Upper lobe of right lung (tissue), 1 donor: Measurements from ENCODE around the gene KIZ. TPM values are rescaled to one million over a fixed set of nuclear protein-coding genes. Genes with fewer than 3 reads are reported as not detected.
A peak's percentile ranks its signal among the peaks of the same experiment; 100 is the strongest.

ENCODE experiments used
- ATAC-seq: fragments of 200-7000 bp; cut with Tn5 transposase; one replicate; pipeline ENCODE4 v1.9.1; 2020; ENCODE audit warnings: mild to moderate bottlenecking, moderate library complexity
- DNase-seq: peaks from one replicate; pipeline ENCODE4 v3.0.0-alpha.2; 2020
- H3K27ac ChIP-seq: fragments of 200-600 bp; one replicate; pipeline ENCODE4 v1.8.0; 2022
- H3K27me3 ChIP-seq: fragments of 200-600 bp; one replicate; pipeline ENCODE4 v1.8.0; 2022; ENCODE audit warnings: mild to moderate bottlenecking
- H3K36me3 ChIP-seq: fragments of 200-600 bp; one replicate; pipeline ENCODE4 v1.8.0; 2022
- H3K4me1 ChIP-seq: fragments of 200-600 bp; one replicate; pipeline ENCODE4 v1.8.0; 2022
- H3K4me3 ChIP-seq: fragments of 200-600 bp; one replicate; pipeline ENCODE4 v1.8.0; 2022; ENCODE audit warnings: mild to moderate bottlenecking
- H3K9me3 ChIP-seq: fragments of 200-600 bp; one replicate; pipeline ENCODE4 v1.8.0; 2022
- intact Hi-C: fragments of 100-400 bp; cut with DNase I; formaldehyde crosslinking; loops from one replicate; pipeline ENCODE4 v1.11.0; 2022
- total RNA-seq: library from RNA; stranded (reverse); fragmentation: NEBNext Ultra II Directional; extraction: Animal tissue kit (Norgen Biotek cat#: 25700); gene quantifications from one replicate; pipeline ENCODE4 v1.2.1, GENCODE V29; 2021
- TF ChIP-seq, protein P1 (sequence below): fragments of 200-600 bp; IDR thresholded peaks from one replicate; pipeline ENCODE4 v1.8.0; 2022; ENCODE audit warnings: antibody characterized with exemption
- donor health status: DM: no; HTN: yes; CAD: no; lungs with severe emphysema.

KIZ gene
- total RNA-seq, 1 donor from 2014 or later = 16.2 TPM

DNA sequence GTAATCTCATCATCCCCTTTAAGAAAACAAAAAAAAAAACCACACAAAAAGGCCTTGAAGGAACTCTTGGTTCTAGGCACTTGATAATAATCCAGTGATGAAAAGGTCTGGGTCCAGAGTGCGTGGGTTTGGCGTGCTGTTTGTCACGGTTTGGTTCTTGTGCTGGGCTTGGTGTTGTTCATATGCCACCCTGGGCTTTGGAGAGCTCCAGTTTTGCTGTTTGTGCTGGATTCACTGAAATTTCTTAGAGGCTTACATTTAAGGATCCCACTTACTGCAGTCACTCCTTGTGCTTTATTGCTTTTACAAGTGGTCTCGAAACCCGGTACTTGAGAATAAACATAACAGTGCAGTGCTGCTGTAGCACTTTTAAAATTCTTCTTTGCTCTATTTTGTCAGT lies 108.4 kb downstream of the KIZ start:
- no peak for ATAC-seq

DNA sequence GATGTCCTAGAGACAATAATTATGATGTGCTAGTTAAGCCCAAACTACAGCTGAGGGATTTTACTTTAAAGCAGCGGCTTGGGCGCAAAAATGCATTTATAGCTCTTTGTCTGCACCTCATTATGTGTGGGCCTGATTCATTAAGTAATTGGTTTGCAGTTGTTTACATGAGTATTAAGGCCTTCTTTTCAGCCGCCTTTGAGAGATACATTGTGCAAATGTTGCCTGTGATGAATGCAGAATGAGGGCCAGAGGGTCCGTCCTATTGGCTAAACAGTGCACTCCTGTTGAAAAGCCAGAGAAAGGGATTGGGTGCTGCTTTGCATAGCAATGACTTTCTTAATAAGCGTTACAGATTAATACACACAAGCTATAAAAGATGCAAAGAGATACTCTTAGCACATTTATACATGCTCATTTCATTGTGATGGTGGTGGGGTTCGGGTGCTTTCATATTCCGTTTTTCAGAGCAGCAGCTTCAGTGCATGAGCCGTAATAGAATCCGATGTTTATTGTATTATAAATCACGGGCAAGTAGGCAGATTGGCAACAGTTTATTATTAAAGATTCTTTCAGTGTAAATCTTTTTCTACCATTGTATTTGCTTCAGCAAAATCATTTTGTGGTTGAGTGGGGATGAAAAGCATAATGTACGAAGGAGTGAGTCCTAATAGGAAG lies 109.1 kb downstream of the KIZ start:
- Histone ChIP-seq H3K36me3 (peaks cover 24% of the 10 kb centered on the region), H3K27me3 (no peaks in the 10 kb centered on the region), H3K4me1 (peaks cover 7% of the 10 kb centered on the region), H3K27ac (no peak overlapping the region), H3K4me3 (no peak overlapping the region), H3K9me3 (no peaks in the 10 kb centered on the region)
- intact Hi-C loops = loop anchor here (5.0 kb wide), 1 partner anchor 272 kb away; no protein-coding TSS in a partner anchor
- ATAC-seq (no peak), DNase-seq (no peak)
- TF ChIP-seq, protein P1, sequence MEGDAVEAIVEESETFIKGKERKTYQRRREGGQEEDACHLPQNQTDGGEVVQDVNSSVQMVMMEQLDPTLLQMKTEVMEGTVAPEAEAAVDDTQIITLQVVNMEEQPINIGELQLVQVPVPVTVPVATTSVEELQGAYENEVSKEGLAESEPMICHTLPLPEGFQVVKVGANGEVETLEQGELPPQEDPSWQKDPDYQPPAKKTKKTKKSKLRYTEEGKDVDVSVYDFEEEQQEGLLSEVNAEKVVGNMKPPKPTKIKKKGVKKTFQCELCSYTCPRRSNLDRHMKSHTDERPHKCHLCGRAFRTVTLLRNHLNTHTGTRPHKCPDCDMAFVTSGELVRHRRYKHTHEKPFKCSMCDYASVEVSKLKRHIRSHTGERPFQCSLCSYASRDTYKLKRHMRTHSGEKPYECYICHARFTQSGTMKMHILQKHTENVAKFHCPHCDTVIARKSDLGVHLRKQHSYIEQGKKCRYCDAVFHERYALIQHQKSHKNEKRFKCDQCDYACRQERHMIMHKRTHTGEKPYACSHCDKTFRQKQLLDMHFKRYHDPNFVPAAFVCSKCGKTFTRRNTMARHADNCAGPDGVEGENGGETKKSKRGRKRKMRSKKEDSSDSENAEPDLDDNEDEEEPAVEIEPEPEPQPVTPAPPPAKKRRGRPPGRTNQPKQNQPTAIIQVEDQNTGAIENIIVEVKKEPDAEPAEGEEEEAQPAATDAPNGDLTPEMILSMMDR = no peak

More for the DNA sequence above, 108.4 kb downstream of the KIZ start:
- intact Hi-C loops = no loop called here
- DNase-seq = no peak
- Histone ChIP-seq H3K27me3 (no peaks in the 10 kb centered on the region), H3K36me3 (peaks cover 26% of the 10 kb centered on the region), H3K4me1 (peaks cover 7% of the 10 kb centered on the region), H3K9me3 (no peaks in the 10 kb centered on the region), H3K27ac (no peak overlapping the region), H3K4me3 (no peak overlapping the region)
- TF ChIP-seq, protein P1 = no peak

DNA sequence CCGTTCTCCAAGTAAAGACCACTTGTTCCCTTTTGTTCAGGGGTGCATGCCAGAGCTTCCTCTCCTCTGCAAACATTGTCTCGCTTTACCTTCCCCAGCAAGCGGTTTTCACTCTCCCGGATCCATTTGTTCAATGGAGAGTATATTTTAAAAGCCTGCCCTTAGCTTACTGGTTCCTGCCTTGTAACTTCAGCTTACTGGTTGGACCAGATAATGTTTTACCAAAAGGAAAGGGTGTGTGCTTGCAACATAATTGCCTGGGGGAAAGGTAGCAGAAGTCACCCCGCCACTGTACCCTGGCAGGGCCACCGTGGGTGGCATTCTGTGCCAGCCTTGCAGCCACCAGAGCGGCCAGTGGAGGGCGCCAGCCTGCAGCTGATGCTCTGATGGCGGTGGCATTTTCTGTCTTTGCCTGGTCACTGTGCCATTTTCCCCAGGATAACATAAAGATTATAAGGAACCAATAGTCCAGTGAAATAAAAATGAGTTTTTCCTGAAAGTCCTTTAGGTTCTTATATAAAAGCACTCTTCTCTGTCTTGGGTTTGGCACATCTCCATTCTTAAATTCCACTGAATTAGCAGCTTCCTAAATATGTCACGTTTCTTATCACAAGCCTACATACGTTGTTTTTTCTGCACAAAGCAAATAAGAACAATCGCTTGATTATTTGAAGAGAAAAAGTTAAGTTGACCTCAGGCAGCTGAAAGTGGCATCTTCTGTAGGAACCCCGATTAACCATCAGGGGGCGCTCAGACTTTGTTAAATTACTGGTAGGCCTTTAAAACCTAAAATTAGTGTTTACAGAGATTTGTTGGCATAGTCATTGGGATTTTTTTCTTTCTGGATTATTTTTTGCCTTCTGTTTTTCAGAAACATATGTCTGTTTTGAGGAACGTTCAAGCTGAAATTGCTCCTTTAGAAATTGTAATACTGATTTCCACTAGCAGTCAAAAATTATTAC lies 109.9 kb downstream of the KIZ start:
- H3K27me3 ChIP-seq = no peaks in the 10 kb centered on the region
- TF ChIP-seq, protein P1 = peak; percentile 72
- DNase-seq (peak; percentile 78), ATAC-seq (peak; percentile 92)
- H3K27ac ChIP-seq = no peak overlapping the region
- no peaks in the 10 kb centered on the region for H3K9me3 ChIP-seq
- peaks cover 7% of the 10 kb centered on the region for H3K4me1 ChIP-seq
- intact Hi-C loops = loop anchor here (5.0 kb wide), 1 partner anchor 272 kb away; no protein-coding TSS in a partner anchor
- peaks cover 15% of the 10 kb centered on the region for H3K36me3 ChIP-seq
- H3K4me3 ChIP-seq = no peak overlapping the region

DNA sequence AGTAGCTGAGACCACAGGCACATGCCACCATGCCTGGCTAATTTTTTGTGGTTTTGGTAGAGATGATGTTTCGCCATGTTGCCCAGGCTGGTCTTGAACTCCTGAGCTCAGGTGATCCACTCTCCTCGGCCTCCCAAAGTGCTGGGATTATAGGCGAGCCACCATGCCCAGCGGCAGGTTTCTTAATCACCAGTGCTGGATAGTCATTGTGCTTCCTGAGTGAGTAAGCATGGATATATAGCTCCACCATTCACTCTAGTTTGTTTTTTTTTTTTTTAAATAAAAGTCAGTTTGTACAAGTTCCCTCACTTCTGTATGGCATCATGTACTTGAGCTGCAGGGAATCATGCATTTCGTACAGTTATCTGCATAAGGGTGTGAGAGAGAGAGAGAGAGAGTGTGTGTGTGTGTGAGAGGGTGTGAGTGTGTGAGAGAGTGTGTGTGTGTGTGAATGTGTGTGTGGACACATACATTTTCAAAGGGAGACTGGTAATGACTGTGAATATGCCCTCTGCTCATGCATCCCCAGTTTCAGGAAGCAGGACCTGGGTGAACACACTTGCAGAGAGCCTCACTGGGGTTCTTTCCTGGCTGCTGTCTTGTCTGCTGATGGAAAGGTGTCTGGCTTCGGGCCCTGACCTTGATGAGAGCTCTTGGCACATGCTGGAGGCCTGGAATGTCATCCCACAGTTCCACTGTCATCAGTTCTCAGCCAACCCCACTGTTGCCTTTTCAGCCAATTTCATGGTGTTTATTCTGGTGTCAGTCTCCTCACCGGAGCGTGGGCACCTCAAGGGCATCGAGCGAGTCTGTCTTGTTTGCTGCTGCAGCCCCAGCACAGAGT lies 112.3 kb downstream of the KIZ start:
- TF ChIP-seq, protein P1 = no peak
- DNase-seq (no peak), ATAC-seq (no peak)
- Histone ChIP-seq H3K4me3 (no peak overlapping the region), H3K27me3 (no peaks in the 10 kb centered on the region), H3K9me3 (no peaks in the 10 kb centered on the region), H3K36me3 (peaks cover 3% of the 10 kb centered on the region), H3K4me1 (peaks cover 7% of the 10 kb centered on the region), H3K27ac (no peak overlapping the region)
- intact Hi-C loops = loop anchor here (5.0 kb wide), 1 partner anchor 269 kb away; no protein-coding TSS in a partner anchor
